HG02884 (cell line): ENCODE data around the gene BHLHE23.
"Not testable (repeated sequence)": the region's sequence is repeated elsewhere in the genome, so short reads cannot be mapped to it uniquely, and the experiment has no call there.

Experiments used
- ATAC-seq: cut with Tn5 transposase; IDR thresholded peaks from one replicate; pipeline ENCODE4 v1.9.1; 2021; ENCODE audit warnings: mild to moderate bottlenecking, moderate library complexity; ENCODE audit not compliant: unreplicated experiment

Gene BHLHE23

GRCh38 chr20:62962221-62962879 lies 44.4 kb downstream of the BHLHE23 start:
- ATAC-seq, result no peak

GRCh38 chr20:62961799-62962198 lies 45.0 kb downstream of the BHLHE23 start:
- no peak for ATAC-seq

DNA sequence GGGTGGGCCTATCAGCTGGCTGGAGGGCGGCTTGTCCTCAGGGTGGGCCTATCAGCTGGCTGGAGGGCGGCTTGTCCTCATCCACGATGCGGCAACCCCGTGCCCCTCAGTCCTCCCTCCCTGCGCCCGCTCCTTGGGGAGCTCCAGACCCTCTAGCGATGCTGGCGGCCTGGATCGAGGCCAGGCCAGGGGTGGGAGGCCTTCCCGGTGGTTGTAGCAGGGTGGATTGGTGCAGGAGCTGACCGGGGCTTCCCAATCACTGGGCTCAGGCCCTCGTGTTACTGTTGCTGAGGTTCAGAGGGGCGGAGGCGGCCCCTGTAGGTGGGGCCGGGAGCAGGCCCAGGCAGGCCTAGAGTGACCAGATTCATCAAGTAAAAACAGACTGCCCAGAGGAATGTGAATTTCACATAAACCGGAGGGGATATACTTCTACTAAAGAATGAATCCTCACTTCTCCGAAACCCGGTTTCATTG lies 45.4 kb downstream of the BHLHE23 start:
- ATAC-seq, result no peak

DNA sequence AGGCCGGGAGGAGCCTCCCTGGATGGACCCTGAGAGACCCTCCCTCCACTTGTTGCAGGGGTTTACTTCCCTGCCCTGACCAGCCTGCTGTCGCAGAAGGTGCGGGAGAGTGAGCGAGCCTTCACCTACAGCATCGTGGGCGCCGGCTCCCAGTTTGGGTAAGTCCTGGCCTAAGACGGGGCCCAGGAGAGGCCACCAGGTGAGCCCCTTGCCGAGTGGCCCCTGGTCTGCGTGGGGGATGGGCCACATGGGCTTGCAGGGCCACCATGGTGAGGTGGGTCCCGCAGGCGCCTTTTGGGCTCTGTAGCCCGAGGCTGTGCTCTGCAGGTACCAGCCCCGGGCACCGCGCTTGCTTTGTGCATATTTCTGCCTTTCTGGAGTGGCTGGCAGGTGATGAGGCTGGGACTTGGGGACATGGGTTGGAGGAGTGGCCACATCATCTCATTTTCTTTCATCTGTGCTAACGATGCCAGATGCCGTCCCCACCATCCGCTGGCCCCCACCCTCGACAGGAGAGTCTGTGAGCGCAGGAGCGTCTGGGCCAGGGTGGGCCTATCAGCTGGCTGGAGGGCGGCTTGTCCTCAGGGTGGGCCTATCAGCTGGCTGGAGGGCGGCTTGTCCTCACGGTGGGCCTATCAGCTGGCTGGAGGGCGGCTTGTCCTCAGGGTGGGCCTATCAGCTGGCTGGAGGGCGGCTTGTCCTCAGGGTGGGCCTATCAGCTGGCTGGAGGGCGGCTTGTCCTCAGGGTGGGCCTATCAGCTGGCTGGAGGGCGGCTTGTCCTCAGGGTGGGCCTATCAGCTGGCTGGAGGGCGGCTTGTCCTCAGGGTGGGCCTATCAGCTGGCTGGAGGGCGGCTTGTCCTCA lies 46.1 kb downstream of the BHLHE23 start:
- not testable (repeated sequence) for ATAC-seq

GRCh38 chr20:62959998-62960436 lies 46.7 kb downstream of the BHLHE23 start:
- ATAC-seq, result no peak

DNA sequence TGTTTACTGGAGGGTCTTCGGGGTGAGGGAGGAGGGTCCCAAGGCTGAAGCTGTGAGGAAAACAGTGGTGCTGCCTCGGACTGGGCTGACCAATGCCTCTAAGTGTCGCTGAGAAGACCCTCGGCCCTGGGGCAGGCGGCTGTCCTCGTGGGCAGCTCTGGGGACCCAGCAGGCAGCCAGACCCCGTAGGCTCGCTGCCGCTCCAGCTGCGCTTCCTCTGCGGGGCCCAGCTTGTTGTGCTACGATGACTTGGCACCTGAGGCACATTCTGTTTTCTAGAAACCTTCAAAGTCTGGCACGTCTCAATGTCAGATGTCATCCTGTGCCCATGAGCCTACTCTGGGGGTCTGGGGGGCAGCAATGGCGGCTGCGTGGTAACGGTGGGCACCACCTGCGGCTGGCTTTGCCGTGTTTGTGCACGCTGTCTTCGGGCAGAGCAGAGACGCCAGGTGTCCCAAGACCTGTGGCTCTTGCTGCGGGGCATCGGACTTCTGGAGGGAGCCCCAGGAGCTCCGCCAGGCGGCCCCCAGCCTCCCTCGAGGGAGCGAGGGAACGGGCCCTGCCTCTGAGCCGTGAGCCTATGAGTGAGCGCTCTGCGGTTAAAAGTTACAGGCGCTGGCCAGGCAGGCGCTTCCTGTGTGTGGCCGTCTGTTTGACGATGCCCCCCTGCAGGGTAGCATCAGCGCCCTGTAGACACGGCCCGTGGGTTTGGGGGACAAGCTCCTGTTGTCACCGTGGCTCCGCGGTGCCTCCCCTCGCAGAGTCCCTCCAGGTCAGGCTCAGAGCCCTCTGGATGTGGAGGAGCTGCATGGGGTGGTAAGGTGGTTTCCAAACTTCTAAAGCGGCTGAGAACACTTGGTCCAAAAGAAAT lies 47.4 kb downstream of the BHLHE23 start:
- ATAC-seq, result no peak

- no peak for ATAC-seq
Measured at GRCh38 chr20:62958388-62959100, 48.2 kb downstream of the BHLHE23 start.

GRCh38 chr20:62957136-62958117 lies 49.3 kb downstream of the BHLHE23 start:
- no peak for ATAC-seq

DNA sequence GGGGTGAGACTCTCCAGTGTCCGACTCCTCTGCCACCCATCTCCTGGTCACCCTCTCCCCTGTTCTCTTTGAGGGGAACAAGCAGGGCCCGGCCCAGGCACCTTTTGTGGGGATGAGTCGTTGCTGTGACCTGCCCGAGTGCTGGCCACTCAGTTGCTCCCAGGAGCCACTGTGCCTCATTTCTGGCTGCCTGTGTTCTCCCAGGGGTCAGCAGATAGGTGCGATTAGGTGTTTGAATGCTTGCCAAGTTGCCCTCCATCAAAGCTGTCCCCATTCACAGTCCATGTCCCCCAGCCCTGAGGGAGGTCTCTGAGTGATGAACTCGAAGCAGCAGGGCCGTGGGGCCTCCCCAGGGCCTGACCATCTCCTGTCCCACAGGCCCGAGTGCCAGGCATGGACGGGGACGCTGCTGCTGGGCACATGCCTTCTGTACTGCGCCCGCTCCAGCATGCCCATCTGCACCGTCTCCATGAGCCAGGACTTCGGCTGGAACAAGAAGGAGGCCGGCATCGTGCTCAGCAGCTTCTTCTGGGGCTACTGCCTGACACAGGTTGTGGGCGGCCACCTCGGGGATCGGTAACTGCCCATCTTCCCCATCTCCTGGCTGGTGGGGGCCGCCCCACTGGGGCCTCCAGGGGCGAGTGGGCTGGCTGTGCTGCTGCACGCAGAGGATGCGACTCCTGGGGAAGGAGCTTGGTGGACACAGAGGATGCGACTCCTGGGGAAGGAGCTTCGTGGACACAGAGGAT lies 50.2 kb downstream of the BHLHE23 start:
- no peak for ATAC-seq
